Epithelial cell of proximal tubule (primary cell): ENCODE measurements around the gene STX18. TPM values are rescaled to one million over a fixed set of nuclear protein-coding genes. Genes with fewer than 3 reads are reported as not detected.

Source experiments
- DNase-seq: peaks from one replicate; pipeline ENCODE4 v3.0.0-alpha.2; 2011; ENCODE audit warnings: low read depth
- H3K4me3 ChIP-seq: 2 replicates; pipeline ENCODE4 v1.5.1; 2011; ENCODE audit warnings: low read depth, mild to moderate bottlenecking, low read length
- total RNA-seq: library from RNA; depleted of rRNA; stranded (reverse); fragments of >200 nt; gene quantifications from 2 replicates; pipeline ENCODE4 v1.2.3, GENCODE V29; 2015
- TF ChIP-seq, protein P1 (sequence below): conservative IDR thresholded peaks from 2 replicates; pipeline ENCODE4 v1.5.1; 2012; ENCODE audit warnings: low read depth, mild to moderate bottlenecking, low read length

The STX18 gene
- total RNA-seq, 1 donor from 2014 or later = 30.0 TPM

DNA sequence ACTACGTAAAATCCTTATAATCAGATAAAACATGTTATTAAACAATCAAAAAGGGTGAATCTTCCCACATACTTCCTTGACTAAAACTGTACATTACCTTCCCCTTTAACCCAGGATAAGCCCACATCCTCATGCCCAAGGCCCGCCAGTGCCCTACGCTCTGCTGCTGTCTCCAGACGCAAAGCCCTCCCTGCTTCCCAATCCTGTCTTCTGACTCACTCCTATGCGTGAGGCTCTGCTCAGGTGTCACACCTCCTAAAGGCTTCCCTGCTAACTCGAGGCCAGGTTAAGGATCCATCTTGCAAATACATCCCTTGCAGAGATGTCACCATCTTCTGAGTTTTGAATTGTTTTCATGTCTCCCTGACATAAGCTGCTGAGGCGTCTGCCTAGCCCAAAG is 61.6 kb downstream of the STX18 start:
- H3K4me3 ChIP-seq = no peak overlapping the region
- TF ChIP-seq, protein P1, sequence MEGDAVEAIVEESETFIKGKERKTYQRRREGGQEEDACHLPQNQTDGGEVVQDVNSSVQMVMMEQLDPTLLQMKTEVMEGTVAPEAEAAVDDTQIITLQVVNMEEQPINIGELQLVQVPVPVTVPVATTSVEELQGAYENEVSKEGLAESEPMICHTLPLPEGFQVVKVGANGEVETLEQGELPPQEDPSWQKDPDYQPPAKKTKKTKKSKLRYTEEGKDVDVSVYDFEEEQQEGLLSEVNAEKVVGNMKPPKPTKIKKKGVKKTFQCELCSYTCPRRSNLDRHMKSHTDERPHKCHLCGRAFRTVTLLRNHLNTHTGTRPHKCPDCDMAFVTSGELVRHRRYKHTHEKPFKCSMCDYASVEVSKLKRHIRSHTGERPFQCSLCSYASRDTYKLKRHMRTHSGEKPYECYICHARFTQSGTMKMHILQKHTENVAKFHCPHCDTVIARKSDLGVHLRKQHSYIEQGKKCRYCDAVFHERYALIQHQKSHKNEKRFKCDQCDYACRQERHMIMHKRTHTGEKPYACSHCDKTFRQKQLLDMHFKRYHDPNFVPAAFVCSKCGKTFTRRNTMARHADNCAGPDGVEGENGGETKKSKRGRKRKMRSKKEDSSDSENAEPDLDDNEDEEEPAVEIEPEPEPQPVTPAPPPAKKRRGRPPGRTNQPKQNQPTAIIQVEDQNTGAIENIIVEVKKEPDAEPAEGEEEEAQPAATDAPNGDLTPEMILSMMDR = no peak
- no peak for DNase-seq

DNA sequence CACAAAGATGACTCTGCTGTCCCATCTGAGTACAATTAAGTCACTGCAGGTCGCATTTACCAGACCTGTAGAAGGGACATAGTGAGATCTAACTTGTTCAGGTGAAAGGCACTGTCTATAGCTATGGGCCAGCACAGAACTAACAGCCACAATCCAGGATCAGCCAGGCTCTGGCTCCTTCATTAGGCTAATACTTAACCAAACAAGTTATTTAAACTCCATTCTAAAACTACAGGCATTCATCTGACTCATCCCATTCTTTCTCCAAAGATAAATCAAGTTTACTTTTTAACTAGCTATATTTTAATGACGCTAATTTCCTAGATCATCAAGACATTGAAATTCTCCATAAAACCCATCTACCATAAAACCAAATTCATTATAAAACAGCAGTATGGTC is 62.5 kb downstream of the STX18 start:
- no peak overlapping the region for H3K4me3 ChIP-seq
- TF ChIP-seq, protein P1 = no peak
- no peak for DNase-seq

DNA sequence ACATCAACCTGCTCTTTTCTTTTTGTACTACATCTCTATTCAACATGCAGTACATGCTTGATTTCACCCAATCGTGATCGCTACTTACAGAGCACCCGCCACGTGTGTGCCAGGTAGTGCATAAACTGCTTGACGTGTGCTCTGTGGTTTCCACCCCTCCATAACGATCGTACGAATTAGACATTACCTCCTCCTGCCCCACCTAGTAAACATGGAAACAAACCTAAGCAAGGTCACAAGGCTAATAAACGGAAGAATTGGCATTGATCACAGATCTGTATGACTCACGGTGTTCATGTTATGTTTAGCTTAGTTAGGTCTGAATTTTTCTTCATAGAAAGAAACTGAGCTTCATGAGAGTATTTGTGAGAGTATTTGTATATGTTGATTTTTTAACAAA is 64.1 kb downstream of the STX18 start:
- TF ChIP-seq, protein P1 = no peak
- DNase-seq = no peak
- no peak overlapping the region for H3K4me3 ChIP-seq

DNA sequence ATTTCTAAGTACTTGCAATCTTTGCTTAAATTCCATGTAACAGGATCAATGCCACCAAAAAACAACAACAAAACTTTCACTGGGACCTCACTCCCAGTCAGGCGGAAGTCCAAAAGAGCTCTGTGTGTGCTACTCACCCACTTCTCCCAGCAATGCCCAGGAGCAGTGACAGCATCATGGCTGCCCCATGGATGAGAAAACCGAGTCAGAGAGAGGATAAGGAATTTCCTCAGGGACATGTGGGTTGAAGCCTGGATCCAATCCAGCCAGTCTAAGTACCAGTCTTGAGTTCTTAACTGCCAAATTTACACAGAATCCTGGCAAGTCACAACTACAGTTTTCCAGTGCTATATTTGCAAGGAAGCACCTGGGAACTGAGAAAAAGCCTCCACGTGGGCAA is 64.5 kb downstream of the STX18 start:
- TF ChIP-seq, protein P1 = no peak
- H3K4me3 ChIP-seq = no peak overlapping the region
- DNase-seq = no peak

GRCh38 chr4:4474476-4474875 is 67.4 kb downstream of the STX18 start:
- no peak overlapping the region for H3K4me3 ChIP-seq
- DNase-seq = no peak
- TF ChIP-seq, protein P1 = no peak

- H3K4me3 ChIP-seq = no peak overlapping the region
- no peak for DNase-seq
- TF ChIP-seq, protein P1 = no peak
Observed at GRCh38 chr4:4472344-4472958, 69.4 kb downstream of the STX18 start.

- DNase-seq = no peak
- H3K4me3 ChIP-seq = no peak overlapping the region
- TF ChIP-seq, protein P1 = no peak
Observed at GRCh38 chr4:4471195-4471594, 70.7 kb downstream of the STX18 start.
